Caki2 (cell line): ENCODE results near the gene ABL2. TPM values are rescaled to one million over a fixed set of nuclear protein-coding genes. Genes with fewer than 3 reads are reported as not detected.
A peak's percentile ranks its signal among the peaks of the same experiment; 100 is the strongest.

Experiments used
- DNase-seq: peaks from one replicate; pipeline ENCODE4 v3.0.0-alpha.2; 2015; ENCODE audit warnings: low read depth
- in situ Hi-C: cut with HindIII; loops from 2 replicates; pipeline ENCODE4 v1.10.0; 2016; ENCODE audit warnings: low sequenced_read_pairs, low pct_unique_long_range_greater_than_20kb, mixed read lengths
- total RNA-seq: library from RNA; depleted of rRNA; stranded (reverse); fragments of >200 nt; shearing (Covaris generic); gene quantifications from 2 replicates; pipeline ENCODE4 v1.2.3, GENCODE V29; 2014; ENCODE audit warnings: low replicate concordance; rRNA removed

Gene ABL2
- total RNA-seq, 1 experiment from 2014 or later: 9.4 TPM

DNA sequence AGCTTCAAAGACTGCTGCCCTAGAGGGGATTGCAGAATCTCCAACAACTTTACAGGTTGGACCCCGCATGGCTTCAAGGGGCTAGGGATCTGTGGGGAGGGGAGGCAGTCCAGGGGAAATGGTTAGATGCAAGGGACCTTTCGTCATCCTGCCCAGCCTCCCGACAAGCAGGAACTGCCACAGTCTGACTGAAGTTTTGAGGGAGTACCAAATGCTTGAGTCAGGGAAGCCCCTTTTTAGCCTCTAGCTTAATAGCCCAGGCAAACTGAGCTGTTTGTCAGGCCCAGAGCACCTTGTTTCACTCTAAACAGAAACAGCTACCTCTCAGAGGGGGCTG, 146.5 kb downstream of the ABL2 start:
- no peak for DNase-seq
- in situ Hi-C loops: no loop called here

DNA sequence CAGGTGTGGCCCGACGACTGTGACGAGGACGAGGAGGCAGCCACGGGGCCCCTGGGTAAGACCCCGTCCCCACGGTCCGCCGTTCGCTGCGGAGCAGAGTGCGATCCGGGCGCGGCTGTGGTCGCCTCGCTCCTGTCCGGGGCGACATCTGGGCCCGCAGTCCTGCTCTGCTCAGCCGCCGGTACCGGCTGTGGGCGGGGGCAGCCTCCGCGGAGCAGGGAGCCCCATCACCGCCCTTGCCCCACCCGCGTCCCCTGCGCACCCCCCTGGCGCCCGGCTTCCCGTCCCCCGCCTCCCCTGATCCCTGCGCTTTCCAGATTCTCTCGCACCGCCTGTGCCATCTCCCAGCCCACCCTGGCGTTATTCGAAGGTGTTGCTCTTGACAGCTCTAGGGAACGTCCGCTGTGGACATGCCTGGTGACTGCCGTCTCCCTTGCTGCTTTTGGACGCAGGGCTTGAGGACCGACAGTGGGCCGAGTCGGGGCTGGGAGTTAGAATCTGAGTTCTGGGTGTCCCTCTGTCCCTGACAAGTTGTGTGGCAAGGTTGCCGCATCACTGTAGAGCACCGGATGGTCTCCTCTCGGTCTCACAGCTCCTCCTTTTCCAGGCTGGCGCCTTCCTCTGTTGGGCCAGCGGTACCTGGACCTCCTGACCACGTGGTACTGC, 147.0 kb downstream of the ABL2 start:
- in situ Hi-C loops: no loop called here
- DNase-seq: peak; percentile 35

DNA sequence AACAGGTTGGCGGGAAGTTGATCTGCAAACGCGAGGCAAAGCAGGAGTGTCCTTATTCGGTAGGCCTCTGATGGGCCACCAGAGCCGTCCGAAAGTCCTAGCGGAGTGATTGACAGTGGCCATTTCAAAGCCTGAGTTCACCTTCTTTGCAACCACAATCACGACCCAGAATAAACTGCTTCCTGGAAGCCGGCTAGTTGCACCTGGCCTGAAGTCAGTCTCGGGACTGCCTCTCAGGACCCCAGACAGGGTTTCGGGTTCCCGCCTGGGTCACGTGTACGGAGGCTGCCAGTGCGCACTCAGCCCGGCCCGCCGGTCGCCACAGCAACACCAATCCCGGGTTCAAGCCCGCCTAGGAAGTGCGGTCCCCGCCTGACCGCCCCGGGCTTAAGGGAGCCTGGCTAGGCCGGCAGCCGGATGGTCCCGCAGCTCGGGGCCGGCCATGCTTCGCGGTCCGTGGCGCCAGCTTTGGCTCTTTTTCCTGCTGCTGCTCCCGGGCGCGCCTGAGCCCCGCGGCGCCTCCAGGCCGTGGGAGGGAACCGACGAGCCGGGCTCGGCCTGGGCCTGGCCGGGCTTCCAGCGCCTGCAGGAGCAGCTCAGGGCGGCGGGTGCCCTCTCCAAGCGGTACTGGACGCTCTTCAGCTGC, 147.7 kb downstream of the ABL2 start, which contains the start of gene TOR3A:
Gene TOR3A, plus strand, starts transcription at position 384 of the 646 bp plus-strand sequence. Its CDS starts 59 bp downstream, at position 443.
- peak; percentile 90 for DNase-seq
- in situ Hi-C loops: no loop called here

DNA sequence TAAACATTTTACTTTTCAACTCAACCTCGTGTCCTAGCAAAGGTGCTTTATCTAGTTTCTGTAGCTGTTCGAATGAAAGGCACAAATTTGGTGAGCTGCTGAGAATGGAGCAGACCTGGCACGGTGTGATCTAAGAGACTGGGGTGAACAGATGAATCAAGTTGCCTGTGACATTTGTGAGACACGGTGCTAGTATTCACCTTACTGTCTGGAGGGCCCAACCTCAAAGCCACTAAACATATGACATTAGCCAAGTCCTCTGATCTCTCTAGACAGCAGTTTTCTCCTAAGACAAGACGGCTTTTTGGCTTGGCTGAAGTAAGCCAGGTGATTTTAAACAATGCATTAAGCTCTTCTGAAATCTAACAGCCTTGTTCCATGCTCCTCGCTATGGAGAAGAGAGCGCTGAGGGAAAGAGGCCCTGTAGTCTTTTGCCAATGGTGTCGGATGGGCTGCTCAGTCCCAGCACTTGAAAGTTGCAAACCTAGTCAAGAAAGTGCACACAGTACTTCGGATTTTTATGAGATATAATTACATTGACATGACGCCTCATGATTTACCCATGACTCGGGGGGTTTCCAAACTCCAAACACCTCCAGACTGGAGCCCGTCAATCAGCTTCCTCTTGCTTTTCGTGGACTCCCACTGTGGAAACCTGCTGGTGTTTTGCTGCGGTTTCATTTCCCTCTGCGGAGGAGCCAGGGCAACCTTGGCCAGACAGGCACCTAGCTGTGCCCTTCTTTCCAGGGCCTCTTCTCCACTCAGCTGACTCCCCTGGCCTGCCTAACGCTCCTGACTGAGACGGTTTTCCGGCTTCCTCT, 148.4 kb downstream of the ABL2 start:
- peak; percentile 26 for DNase-seq
- in situ Hi-C loops: no loop called here

DNA sequence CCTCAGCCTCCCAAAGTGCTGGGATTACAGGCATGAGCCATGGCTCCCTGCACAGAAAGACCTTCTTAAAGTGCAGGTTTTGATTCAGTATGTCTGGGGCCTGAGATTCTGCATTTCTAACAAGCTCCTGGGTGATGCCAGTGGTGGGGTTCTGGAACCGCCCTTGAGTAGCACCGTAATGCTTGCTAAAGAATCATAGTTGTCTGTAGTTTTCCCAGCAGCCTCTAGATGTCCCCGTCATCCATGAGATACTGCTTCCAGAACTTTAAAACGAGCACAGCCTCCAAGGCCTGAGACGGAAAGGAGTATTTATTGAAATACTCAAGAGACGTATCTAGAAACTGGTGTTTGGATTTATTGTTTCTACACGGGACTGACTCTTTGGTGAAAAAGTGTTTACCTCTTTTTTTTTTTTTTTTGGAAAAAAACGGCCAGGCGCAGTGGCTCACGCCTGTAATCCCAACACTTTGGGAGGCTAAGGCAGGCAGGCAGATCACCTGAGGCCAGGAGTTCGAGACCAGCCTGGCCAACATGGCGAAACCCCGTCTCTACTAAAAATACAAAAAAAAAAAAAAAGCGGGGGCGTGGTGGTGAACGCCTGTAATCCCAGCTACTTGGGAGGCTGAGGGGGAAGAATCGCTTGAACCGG, 150.2 kb downstream of the ABL2 start:
- in situ Hi-C loops: no loop called here
- peak; percentile 54 for DNase-seq

DNA sequence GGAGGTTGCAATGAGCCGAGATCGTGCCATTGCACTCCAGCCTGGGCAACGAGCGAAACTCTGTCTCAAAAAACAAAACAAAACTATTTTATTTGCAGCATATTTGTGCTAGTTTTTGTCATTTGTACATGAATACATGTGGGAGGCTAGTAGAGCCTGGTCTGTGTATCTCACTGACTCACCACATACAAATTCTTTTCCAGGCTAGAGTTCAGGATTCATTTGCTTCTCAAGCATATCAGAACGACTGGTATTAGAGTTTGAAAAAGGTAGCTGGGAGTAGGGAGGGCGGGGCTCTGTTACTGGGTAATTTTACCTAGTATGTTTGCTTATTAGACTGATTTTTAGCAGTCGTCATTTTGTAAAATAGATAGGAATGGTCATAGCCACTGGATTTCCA, 152.1 kb downstream of the ABL2 start:
- in situ Hi-C loops: no loop called here
- DNase-seq: no peak

DNA sequence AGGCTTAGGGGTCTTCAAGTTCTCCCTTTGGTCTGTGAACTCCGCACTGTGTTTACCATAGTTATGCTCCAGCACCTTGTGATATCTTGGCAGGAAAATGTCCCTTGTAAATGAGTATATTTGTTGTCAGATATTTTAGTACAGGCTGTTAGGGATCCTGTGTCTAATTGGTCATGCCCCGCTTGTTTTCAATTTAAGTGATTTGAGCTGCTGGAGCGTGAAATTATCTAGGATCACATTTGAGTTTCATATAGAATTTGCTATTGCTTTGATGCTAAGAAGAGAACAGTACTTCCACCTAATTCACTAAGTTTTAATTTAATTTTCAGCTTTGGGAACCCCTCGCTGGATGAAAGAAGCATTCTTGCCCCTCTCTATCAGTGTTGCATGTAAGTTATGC, 163.0 kb downstream of the ABL2 start:
- DNase-seq: no peak
- in situ Hi-C loops: no loop called here

DNA sequence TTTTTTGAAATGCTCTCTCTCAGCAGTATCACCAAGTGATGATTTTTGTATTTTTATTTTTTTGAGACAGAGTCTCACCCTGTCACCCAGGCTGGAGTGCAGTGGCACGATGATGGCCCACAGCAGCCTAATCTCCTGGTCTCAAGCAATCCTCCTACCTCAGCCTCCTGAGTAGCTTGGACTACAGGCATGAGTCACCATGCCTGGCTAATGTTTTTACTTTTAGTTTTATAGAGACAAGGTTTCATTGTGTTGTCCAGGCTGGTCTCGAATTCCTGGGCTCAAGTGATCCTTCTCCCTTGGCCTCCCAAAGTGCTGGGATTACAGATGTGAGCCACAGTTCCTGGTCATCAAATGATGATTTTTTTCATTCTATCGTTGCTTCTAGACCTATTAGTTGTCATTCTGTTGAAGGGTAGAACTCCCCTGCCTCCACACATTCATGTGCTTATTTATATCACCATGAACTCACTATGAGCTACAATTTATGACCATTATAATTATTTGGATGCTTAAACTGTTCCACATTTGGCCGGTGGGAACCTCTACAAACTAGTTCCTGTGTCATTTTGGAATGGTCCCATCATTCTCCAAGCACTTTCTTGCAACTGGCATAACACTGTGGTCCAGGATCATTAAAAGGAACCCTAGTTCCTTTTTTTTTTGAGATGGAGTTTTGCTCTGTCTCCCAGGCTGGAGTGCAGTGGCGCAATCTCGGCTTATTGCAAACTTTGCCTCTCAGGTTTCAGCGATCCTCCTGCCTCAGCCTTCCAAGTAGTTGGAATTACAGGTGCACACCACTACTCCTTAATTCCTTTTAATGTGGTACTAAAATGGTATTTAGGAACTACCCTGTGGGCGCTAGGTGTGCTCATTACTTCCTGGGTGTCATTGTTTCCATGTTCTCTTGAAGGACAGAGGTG, 167.9 kb downstream of the ABL2 start:
- in situ Hi-C loops: no loop called here
- peak; percentile 66 for DNase-seq

DNA sequence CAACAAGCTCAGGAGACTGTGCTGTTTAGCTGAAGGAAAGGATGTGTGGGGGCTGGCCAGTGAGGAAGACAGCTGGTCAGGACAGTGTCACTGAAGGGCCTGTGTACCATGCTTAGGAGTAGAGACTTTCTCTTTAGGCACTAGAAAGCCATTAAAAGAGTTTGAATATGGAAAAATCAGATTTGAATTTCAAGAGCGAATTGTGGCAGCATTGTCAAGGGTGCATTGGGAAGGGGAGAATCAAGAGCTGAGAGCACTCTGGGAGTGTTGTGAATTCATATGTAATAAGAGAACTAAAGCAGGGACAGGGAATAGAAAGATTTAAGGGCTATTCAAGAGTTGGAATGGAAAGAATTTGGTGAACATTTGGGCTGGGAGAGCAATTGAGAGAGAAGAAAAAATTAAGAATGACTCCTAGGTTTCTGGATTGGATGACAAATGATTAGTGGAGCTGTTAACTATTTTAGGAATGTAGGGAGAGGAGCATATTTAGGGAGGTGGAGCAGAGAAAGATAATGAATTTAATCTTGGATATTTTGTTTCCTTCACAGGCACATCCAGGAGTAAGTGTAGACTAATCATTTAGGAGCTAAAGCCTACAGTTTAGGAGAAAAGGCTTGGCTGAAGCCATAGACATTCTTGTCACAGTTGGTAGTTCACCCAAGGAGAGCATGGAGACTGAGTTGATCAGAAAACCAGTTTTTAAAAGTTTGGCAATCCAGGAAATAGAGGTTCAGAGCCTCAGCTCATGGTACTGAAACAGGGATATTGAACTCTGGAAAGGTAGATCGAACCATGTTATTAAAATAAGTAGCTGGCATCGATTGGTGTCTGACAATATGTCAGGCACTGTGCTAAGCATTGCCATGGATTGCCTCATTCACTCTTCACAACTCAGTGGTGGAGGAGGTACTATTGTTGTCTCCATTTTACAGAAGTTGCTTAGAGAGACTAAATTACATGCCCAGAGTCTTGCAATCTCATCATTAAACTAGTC, 170.7 kb downstream of the ABL2 start:
- in situ Hi-C loops: no loop called here
- DNase-seq: no peak

DNA sequence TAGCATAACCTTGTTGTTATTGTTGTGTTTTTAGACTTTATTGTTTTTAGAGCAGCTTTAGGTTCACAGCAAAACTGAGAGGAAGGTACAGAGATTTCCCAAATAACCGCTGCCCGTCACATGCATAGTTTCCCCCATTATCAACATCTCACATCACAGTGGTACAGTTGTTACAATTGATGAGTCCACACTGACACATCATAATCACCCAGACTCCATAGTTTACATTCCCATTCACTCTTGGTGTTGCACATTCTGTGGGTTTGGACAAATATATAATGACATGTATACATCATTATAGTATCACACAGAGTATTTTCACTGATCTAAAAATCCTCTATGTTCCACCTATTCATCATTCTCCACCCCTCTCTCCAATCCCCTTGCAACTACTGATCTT, 173.5 kb downstream of the ABL2 start:
- no peak for DNase-seq
- in situ Hi-C loops: no loop called here

DNA sequence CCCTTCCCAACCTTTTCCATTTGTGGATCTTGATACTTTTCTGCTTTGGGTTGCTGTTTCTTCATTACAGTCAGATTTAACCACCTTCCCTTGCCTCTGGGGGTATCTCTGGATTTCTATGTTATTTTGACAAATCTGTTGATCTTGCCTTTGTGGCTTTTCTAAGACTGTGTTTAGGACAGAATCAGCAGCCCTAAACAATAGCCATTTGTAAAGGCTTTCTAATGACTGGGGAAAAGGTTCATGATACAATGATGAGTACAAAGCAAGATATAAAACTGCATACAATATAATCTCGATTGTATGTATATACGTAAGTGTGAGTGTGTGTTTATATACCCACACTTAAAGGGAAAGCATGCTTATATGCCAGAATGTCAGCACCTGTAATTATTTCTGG, 176.0 kb downstream of the ABL2 start:
- DNase-seq: no peak
- in situ Hi-C loops: no loop called here

DNA sequence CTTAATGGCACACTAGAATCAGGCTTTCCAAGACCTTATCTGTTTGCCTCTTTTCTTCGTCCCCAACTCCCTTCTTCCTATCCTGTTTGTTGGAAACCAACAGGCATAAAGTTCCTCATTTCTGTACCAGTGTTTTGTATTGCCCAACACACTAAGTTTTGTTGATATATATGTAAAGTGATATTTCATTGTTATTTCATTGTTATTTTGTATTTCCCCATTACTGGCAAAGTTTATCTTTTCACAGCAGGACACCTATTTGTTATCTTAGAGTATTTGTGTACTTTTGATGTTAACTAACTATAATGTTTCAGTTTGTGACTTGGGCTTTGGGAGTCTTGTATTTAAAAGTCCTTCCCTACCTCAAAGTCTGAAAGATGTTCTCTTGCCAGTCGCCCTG, 176.7 kb downstream of the ABL2 start:
- no peak for DNase-seq
- in situ Hi-C loops: no loop called here

Other genes with a start within 250 kb of the ABL2 start
- 17.3 and 17.5 TPM in 2 replicates for gene FAM20B, start 203.8 kb downstream of the ABL2 start, total RNA-seq
- 65.8 and 98.5 TPM in 2 replicates for gene TOR3A, start 147.6 kb downstream of the ABL2 start, total RNA-seq
- gene SOAT1, start 64.1 kb upstream of the ABL2 start, total RNA-seq: 16.2 and 17.5 TPM in 2 replicates
- gene AXDND1, start 136.3 kb upstream of the ABL2 start, total RNA-seq: 2.0 TPM in 1 of 2 replicates, not detected in the other